ENCODE data around the gene ZBTB12. TPM values are rescaled to one million over a fixed set of nuclear protein-coding genes. Genes with fewer than 3 reads are reported as not detected.

ZBTB12 gene
- polyA plus RNA-seq, 1 donor (not counting 4 experiments of a cell fraction or from before 2014, with no cell fraction given) = 0.64 TPM

DNA sequence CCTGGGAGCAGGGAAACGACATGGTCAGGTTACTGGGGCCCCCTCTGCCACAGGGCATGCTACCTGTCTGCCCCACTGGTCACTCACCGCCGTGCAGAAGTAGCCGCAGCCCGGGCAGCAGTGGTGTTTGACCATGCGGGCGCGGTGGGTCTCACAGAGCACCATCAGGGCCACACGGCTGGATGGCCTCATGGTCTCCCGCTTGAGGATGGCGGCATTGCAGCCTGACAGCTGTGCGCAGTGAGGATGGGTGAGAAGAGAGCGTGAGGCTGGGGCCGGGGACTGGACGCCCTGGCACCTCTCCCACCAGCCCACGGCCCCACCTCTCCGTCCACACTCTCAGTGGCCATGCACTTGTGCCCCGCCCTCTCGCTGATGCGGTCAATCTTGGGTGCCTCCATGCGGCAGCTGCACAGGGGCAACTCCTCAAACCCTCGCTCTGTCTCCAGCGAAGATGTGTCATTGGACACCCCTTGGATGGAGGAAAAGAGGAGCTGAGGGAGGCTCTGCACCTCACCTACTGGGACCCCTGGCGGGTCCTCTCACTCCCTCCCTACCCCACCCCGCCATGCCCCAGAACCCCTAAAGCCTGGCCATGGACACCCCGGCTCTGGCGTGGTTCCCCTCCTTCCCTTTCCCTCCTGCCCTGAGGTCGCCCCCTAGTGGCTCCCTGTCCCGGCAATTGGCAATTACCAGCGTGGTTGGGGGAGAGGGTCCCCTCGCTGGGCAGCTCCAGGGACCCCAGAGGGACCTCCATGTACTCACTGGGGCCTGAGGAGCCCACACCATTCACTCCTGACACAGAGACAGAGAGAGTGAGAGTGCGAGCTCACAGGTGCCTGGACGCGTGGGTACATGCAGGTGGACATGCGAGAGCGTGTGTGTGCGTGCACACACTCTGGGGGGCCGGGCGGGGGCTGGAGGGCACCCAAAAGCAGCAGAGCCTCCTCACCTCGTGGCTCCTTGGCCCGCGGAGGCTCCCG is 13.3 kb downstream of the ZBTB12 start:
- Histone ChIP-seq H3K27ac (ENCODE audit: control insufficient read depth, insufficient read depth, low read length) (no peak overlapping the region), H4K20me1 (ENCODE audit: control insufficient read depth, extremely low read depth, insufficient read depth, low read length) (no peaks in the 10 kb centered on the region), H3K79me2 (ENCODE audit: control insufficient read depth, insufficient read depth, low read length) (no peaks in the 10 kb centered on the region), H2AFZ (ENCODE audit: control insufficient read depth, low read length) (no peak overlapping the region), H3K9ac (ENCODE audit: control insufficient read depth, extremely low read depth, insufficient read depth, low read length) (no peak overlapping the region), H3K4me2 (ENCODE audit: control insufficient read depth, extremely low read depth, insufficient read depth, low read depth, low read length) (no peak overlapping the region), H3K36me3 (ENCODE audit: control insufficient read depth in 2 of 2, extremely low read depth in 1 of 2, insufficient read depth in 2 of 2, low read length in 2 of 2) (peaks cover 33 to 36% of the 10 kb centered on the region in 2 experiments), H3K4me3 (ENCODE audit: control insufficient read depth in 2 of 3, extremely low read depth in 1 of 3, insufficient read depth in 2 of 3, low read depth in 1 of 3, low read length in 3 of 3) (no peak overlapping the region), H3K4me1 (ENCODE audit: control insufficient read depth, extremely low read depth, insufficient read depth, low read length) (no peaks in the 10 kb centered on the region), H3K9me1 (ENCODE audit: control insufficient read depth, extremely low read depth, insufficient read depth, low read length) (no peaks in the 10 kb centered on the region), H3K9me3 (ENCODE audit: control insufficient read depth, low read depth, low read length) (no peaks in the 10 kb centered on the region), H3K27me3 (ENCODE audit: control insufficient read depth, extremely low read depth, insufficient read depth, low read length) (no peaks in the 10 kb centered on the region)
- dilution Hi-C loops (cut with MboI; ENCODE audit: extremely low pct_ligation_motif_present, low sequenced_read_pairs) = no loop called here
- DNase-seq (ENCODE audit: low read depth, low spot score) (no peak), FAIRE-seq (no peak)
- TF ChIP-seq CTCF (optimal IDR thresholded peaks at IDR 0.05 in 1 of 3, IDR thresholded peaks at IDR 0.05 in 1 of 3, conservative IDR thresholded peaks at IDR 0.05 in 1 of 3; ENCODE audit: extremely low read depth in 1 of 3, insufficient read depth in 2 of 3, low read length in 3 of 3) (peak; percentile 60 to 82 (median 77)), EZH2 (IDR thresholded peaks at IDR 0.05; ENCODE audit: low read length) (no peak)

DNA sequence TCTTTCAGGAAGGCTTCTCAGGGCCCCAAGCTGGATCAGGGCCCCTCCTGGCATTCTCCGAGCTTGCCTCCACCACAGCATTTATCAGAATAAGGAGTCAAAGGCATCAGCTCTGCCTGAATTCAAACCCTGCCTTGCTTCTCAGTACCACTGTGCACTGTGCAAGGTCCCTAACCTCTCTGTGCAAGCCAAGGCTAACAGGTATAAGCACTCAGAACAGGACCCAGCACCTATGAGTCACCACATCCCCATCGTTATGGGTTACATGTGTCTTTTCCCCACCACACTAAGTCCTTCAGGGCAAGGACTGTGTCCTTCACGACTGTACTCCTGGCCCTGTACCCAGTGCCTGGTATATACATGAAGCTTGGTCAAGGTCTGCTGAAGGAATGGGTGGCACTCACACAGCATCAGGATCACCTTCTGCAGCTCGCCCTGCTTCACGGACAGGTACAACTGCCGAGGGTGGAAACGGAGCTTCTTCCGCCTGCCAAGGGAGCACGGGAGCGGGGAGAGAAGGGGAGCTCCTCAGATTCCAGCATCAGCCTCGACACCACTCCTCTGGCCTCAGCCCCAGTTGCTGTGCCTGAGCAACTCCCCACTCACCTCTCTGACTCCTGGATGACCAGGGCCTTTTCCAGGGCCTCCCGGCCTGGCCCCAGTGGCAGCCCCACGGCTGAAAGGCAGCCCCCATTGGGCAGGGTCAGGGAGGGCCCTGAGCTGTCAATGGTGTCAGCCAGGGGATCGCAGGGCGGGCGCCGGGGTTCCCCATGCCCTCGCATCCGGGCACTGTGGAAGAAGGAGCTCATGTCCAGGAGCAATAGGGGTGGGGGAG is 14.5 kb downstream of the ZBTB12 start:
- no peak overlapping the region for H3K27ac ChIP-seq (ENCODE audit: control insufficient read depth, insufficient read depth, low read length)
- H3K9ac ChIP-seq (ENCODE audit: control insufficient read depth, extremely low read depth, insufficient read depth, low read length) = no peak overlapping the region
- FAIRE-seq (no peak), DNase-seq (ENCODE audit: low read depth, low spot score) (no peak)
- dilution Hi-C loops (cut with MboI; ENCODE audit: extremely low pct_ligation_motif_present, low sequenced_read_pairs) = no loop called here
- no peaks in the 10 kb centered on the region for H3K9me1 ChIP-seq (ENCODE audit: control insufficient read depth, extremely low read depth, insufficient read depth, low read length)
- no peak overlapping the region for H3K4me3 ChIP-seq (ENCODE audit: control insufficient read depth in 2 of 3, extremely low read depth in 1 of 3, insufficient read depth in 2 of 3, low read depth in 1 of 3, low read length in 3 of 3)
- no peaks in the 10 kb centered on the region for H3K9me3 ChIP-seq (ENCODE audit: control insufficient read depth, low read depth, low read length)
- H3K4me2 ChIP-seq (ENCODE audit: control insufficient read depth, extremely low read depth, insufficient read depth, low read depth, low read length) = no peak overlapping the region
- H3K79me2 ChIP-seq (ENCODE audit: control insufficient read depth, insufficient read depth, low read length) = no peaks in the 10 kb centered on the region
- TF ChIP-seq CTCF (optimal IDR thresholded peaks at IDR 0.05 in 1 of 3, IDR thresholded peaks at IDR 0.05 in 1 of 3, conservative IDR thresholded peaks at IDR 0.05 in 1 of 3; ENCODE audit: extremely low read depth in 1 of 3, insufficient read depth in 2 of 3, low read length in 3 of 3) = no peak
- TF ChIP-seq EZH2 (IDR thresholded peaks at IDR 0.05; ENCODE audit: low read length) = no peak
- H4K20me1 ChIP-seq (ENCODE audit: control insufficient read depth, extremely low read depth, insufficient read depth, low read length) = no peaks in the 10 kb centered on the region
- no peak overlapping the region for H2AFZ ChIP-seq (ENCODE audit: control insufficient read depth, low read length)
- peaks cover 38% of the 10 kb centered on the region in 2 experiments for H3K36me3 ChIP-seq (ENCODE audit: control insufficient read depth in 2 of 2, extremely low read depth in 1 of 2, insufficient read depth in 2 of 2, low read length in 2 of 2)
- H3K4me1 ChIP-seq (ENCODE audit: control insufficient read depth, extremely low read depth, insufficient read depth, low read length) = no peaks in the 10 kb centered on the region
- no peaks in the 10 kb centered on the region for H3K27me3 ChIP-seq (ENCODE audit: control insufficient read depth, extremely low read depth, insufficient read depth, low read length)

Measured in keratinocyte (primary cell).